ENCODE measurements around the gene ZSWIM3. TPM values are rescaled to one million over a fixed set of nuclear protein-coding genes. Genes with fewer than 3 reads are reported as not detected.
"Not testable (repeated sequence)": the region's sequence is repeated elsewhere in the genome, so short reads cannot be mapped to it uniquely, and the experiment has no call there.

Gene ZSWIM3
- total RNA-seq, 2 donors from 2014 or later, result 4.2 to 5.6 TPM

DNA sequence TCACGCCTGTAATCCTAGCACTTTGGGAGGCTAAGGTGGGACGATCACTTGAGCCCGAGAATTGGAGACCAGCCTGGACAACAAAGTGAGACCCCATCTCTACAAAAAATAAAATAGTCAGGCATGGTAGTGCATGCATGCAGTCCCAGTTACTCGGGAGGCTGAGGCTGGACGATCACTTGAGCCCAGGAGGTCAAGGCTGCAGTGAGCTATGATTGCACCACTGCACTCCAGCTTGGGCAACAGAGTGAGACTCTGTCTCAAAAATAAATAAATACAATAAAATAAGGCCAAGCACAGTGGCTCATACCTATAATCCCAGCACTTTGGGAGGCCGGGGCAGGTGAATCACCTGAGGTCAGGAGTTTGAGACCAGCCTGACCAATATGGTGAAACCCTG lies 43.9 kb downstream of the ZSWIM3 start:
- ATAC-seq; intact Hi-C loops (cut with DNase I, micrococcal nuclease); DNase-seq: not testable (repeated sequence)

DNA sequence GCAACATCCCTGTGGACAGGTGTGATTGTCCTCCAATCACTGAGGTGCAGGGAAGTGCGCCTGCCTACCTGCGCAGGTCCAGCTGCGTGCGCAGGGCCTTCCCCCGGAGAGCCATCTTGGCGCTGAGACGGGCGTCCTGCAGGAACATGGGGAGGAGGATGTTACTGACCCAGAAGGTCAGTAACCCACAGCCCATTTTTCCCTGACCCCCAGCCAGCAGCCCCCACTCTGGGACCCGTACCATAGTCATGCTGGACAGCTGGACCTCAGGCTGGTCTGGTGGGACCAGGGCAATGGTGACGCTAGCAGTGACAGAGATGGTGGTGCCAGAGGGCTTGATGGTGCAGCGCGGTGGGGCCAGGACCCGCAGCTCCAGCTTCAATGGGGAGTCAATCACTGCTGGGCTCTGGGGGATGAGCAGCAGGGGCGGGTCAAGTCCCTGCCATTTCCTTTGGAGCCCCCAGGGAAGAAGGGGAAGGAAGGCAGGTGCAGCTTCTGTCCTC lies 44.8 kb downstream of the ZSWIM3 start:
- intact Hi-C loops (cut with DNase I, micrococcal nuclease), result no loop called here
- DNase-seq (no peak), ATAC-seq (no peak)

DNA sequence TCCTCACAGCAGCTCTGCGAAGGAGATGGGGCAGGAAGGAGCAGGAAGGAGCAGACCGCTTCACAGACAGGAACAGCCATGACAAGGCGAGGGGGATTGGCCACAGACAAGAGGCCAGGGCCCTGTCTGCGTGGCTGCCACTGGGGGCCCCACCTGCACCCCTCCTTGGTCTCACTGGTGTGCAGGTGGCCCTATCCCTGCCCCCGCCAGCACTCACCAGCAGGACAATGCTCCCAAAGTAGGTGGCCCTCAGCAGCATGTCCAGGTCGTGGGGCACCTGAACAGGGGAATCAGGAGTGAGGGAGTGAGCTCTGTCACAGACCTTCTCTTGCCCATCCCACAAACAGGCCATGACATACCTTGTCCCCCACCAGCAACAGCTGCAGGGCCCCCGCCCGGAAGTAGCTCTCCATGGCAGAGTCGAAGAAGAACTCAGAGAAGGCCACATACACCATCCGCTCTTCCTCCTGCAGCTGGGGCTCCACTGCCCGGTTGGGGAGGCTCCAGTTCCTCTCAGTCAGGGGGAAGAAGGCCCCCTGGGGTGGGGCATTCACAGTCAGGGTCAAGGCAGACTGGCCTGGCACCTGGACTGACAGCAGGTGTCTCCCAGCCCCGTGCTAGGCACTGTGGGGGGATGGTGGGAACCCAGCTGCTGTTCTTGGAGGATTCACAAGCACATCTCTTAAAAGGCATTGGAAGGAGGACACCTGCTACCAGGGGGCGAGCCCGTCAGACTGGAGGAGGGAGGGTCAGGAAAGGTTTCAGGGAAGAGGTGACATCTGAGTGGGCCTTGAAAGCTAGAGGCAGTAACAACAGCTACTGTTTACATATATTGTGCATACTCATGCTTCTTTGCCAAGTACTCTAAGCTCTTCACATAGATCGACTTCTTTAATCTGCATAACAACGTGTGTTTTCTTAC lies 47.4 kb downstream of the ZSWIM3 start:
- intact Hi-C loops (cut with DNase I, micrococcal nuclease), result no loop called here
- no peak for DNase-seq
- no peak for ATAC-seq

DNA sequence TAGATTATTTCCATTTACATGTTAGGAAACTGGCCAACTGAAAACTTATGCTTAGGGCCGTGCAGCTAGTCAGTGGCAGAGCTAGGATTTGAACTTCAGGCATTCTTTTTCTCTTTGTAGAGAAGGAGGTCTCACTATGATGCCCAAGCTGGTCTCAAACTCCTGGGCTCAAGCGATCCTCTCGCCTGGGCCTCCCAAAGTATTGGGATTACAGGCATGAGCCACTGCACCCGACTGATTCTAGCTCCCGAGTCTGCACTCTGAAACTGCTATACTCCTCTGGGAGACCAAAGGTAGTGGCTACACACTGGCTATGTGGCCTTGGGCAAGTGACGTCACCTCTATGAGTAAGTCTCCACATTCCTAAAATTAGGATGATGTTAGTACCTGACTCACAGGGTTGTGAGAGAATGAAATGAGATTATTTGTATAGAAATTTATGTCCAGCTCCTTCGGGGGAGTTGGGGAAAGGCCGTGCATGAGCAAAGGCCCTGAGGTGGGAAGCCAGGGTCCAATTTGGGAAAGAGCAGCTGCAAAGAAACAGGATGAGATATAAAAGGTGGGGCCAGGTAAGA lies 48.2 kb downstream of the ZSWIM3 start:
- no peak for ATAC-seq
- DNase-seq, result no peak
- intact Hi-C loops (cut with DNase I, micrococcal nuclease), result no loop called here

DNA sequence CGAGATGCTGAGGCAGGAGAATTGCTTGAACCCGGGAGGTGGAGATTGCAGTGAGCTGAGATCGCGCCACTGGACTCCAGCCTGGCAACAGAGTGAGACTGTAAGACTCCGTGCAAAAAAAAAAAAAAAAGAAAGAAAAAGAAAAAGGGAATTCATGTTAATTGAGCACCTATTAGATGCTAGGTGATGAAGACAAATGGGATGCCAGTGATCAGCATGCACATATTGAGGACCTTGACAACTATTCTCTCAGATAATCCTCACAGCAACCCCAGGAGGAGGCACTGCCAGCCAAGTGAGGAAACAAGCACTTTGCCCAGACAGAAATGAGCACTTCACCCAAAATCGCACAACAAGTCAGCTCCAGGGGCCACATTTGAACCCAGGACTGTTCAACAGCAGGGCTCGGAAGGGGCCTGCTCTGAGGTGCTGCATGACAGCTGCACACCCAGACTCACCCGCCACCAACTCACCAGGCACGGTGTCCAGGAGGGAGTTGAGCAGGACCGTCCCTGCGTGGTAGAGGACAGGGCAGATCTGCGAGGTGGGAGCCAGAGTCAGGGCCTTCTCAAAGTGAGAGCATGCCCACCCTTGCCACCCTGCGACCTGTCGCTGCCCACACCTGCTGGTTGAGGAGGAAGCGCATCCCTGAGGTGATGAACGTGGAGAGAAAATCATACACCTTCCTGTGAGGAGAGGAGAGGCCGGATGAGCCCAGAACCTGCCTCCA lies 50.0 kb downstream of the ZSWIM3 start:
- intact Hi-C loops (cut with DNase I, micrococcal nuclease), result no loop called here
- DNase-seq (no peak), ATAC-seq (no peak)

DNA sequence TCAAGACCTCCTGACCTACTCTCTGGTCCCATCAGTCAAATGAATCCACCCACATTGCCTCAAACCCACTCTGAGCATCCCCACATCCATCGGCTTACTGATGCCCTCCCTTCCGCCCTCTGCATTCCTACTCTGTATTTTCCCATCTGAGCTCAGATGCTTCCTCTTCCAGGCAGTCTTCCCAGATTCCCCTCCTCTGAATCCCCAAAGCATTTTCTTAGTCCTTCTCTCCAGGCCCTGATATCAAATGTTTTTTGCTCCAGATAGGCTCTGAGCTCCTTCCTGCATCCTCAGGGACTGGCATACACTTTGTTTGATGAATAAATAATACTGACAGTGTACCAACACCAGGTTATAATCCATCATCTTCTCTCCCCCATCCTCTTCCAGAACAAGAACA lies 50.7 kb downstream of the ZSWIM3 start:
- DNase-seq (no peak), ATAC-seq (no peak)
- intact Hi-C loops (cut with DNase I, micrococcal nuclease), result no loop called here

DNA sequence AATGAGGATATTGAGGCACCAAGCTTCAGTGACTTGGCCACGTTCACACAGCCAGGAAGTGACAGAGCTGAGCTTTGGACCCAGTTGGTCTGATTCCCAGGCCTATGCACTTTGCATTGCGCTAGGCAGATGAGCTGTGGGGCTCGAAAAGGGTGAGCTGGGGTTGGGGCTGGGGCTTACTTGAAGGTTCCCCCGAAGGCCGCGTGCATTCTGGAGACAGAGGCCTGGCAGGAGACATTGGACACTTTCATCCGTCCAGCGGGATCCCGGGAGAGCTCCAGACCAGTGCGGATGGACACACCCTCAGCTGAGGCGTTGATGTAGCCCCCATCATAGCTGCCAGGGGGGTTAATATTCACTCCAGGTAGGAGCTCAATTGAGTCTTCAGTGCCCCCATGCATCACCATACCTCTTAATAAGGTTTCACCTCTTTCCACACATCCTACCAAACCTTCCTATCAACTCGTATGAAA lies 52.0 kb downstream of the ZSWIM3 start:
- DNase-seq (no peak), ATAC-seq (peak; percentile 21)
- intact Hi-C loops (cut with DNase I, micrococcal nuclease), result no loop called here

DNA sequence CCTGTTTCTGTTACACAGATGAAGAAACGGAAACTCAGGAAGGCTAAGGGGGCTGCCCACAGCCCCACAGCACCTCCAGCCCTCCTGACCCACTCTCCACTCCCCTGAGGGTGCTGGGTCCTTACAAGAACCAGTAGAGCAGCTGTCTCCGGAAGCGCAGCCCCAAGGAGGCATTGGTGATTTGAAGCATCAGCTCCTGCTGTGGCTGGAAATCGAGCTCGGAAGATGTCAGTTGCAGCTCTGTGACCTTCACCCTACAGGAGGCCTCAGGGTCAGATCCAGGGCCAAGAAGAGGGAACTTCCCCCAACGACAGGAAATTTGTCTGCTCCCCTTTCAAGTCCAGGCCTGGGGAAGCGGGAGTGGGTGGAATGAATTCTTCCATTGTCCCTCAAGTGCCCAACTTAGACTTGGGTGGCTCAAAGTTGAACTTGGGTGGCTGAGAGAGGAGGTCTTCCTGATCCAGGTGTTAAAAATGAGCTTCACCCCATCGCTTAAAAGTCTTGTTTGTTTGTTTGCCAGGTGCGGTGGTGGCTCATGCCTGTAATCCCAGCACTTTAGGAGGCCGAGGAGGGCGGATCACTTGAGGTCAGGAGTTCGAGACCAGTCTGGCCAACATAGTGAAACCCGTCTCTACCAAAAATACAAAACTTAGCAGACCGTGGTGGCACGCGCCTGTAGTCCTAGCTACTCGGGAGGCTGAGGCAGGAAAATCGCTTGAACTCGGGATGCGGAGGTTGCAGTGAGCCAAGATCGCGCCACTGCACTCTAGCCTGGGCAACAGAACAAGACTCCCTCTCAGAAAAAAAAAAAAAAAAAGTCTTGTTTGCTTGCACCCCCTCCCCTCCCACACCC lies 52.6 kb downstream of the ZSWIM3 start:
- DNase-seq (no peak), ATAC-seq (no peak)
- intact Hi-C loops (cut with DNase I, micrococcal nuclease), result loop anchor here in 1 of 2 donors (10.0 kb wide), 1 partner anchor 495 kb away; the partner anchor contains the start of gene PIGT

DNA sequence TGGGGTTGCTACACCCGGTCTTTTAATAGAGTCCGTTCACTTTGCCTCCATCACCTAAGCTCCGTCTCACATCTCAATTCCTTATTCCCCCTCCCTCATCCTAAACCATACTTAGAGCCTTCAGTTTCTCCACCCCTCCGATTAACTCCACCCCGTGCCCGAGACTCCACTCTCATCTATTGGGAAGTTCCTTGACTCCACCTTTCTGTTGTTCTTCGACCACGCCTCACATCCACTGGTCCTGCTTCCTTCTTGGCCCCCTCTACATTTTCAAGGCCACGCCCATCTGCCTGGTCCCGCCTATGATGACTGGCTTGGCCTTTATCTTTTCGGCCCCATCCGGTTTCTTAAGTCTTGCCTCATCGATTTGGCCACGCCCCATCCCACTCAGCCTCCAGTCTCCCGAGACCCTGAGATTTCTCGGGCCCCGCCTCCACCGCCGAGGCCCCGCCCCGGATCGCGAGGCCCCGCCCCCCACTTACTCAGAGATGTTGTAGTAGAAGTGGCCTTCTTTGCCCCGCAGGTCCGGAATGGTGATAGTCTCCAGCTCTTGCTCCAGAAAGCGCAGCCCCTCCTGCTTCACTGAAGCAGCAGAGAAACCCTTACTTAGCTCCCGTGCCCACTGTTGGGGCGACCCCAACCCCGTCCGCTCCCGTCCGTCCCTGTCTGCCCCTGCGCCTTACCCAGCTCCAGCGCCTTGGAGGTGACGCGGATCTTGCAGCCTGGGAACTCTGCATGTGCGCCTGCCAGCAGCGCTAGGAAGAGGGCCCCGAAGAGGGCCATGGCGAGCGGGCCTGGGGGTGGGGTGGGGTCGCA lies 53.5 kb downstream of the ZSWIM3 start:
- ATAC-seq (peak; percentile 84), DNase-seq (peak; percentile 96 to 98)
- intact Hi-C loops (cut with DNase I, micrococcal nuclease), result loop anchor here in 1 of 2 donors (10.0 kb wide), 1 partner anchor 496 kb away; the partner anchor contains the start of gene PIGT

DNA sequence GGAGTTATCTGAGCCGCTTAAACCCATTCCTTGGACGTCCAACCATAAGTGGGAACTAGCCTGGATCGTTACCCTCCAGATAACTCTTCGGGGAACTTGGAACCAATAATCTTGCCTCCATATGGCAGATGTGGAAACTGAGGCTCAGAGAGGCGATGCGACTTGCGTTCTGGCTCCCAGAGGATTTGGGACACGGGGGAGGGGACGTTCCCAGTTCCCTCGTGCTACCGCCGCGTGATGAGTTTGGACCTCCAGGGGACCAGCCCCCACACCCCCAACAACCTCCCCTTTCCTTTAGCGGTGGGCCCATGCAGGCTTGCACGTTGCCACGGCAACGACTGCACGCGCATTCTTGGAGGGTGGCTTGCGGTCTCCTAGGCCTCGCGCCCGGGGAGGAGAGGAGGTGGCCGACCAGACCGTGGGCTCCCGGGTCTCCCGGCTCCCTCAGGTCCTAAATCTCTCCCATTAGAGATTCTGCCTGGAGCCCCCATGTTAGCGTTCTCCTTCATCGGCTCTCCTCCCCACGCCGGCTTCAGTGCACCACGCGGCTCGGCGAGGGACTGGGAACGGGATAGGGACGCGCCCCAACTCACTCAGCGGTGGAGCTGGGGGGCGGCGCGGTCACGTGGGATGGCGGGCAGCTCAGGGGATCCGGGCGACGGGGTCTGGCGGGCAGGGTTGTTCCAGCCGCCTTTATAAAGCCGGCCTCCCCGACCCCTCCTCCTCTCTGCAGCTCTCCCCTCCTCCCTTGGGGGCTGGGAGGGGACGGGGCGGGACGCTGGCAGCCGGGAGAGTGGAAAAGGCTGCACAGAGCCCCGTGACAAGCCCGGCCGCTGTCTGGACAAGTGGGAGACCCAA lies 54.3 kb downstream of the ZSWIM3 start, which contains the start of gene PLTP:
PLTP (minus strand) TSS at position 670 of the 858 bp plus-strand sequence. CDS start 703 bp downstream, outside the sequence.
- ATAC-seq (peak; percentile 8), DNase-seq (peak; percentile 59 to 71)
- intact Hi-C loops (cut with DNase I, micrococcal nuclease), result loop anchor here in 1 of 2 donors (10.0 kb wide), 1 partner anchor 497 kb away; the partner anchor contains the start of gene PIGT

DNA sequence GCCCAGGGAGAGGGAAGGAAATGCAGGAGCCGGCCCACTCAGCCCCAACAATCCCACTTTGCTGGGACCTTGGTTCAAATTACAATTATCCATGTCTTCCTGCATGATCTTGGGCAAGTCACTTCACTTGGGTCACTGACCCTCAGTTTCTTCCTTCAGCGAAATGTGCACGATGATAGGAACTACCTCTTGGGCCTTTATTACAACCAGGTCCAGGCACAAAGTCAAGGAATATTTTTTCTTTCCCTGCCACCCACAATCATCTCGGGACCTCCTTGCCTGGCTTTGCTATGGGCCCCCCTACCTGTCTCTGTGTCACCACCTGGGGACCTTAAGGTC lies 54.9 kb downstream of the ZSWIM3 start:
- no peak for ATAC-seq
- intact Hi-C loops (cut with DNase I, micrococcal nuclease), result loop anchor here in 1 of 2 donors (10.0 kb wide), 1 partner anchor 498 kb away; the partner anchor contains the start of gene PIGT
- DNase-seq, result no peak

DNA sequence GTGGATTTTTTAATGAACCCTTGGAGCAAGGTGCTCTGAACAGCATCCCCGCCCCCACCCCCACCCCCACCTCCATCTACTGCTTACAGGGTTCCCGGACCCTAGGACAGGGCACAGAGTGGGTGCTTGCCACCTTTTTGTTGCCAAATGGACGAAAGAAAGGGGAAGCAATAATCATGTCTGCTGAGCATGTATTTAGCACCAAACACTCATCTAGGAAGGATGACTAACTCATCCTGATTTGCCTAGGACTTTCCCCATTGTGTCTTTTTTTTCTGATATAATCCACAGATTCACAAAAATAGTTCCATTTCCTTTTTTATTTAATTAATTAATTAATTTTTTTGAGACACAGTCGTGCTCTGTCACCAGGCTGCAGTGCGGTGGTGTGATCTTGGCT lies 55.7 kb downstream of the ZSWIM3 start:
- ATAC-seq (no peak), DNase-seq (no peak)
- intact Hi-C loops (cut with DNase I, micrococcal nuclease), result loop anchor here in 1 of 2 donors (10.0 kb wide), 1 partner anchor 498 kb away; the partner anchor contains the start of gene PIGT

DNA sequence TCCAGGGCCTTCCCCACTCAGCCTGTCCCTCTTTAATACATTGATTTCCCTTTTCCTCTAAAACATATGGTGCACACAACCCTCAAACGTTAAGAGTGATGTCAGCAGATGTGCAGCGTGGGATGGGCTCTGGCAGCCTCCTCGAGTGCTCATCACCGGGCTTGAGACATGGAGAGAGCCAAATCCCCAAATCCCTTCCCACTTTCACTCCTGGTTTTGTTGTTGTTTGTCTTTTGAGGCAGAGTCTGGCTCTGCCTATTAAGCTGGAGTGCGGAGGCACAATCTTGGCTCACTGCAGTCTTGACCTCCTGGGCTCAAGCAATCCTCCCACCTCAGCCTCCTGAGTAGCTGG lies 60.4 kb downstream of the ZSWIM3 start:
- DNase-seq, result no peak
- intact Hi-C loops (cut with DNase I, micrococcal nuclease), result loop anchor here in 1 of 2 donors (10.0 kb wide), 1 partner anchor 503 kb away; the partner anchor contains the start of gene PIGT
- no peak for ATAC-seq

DNA sequence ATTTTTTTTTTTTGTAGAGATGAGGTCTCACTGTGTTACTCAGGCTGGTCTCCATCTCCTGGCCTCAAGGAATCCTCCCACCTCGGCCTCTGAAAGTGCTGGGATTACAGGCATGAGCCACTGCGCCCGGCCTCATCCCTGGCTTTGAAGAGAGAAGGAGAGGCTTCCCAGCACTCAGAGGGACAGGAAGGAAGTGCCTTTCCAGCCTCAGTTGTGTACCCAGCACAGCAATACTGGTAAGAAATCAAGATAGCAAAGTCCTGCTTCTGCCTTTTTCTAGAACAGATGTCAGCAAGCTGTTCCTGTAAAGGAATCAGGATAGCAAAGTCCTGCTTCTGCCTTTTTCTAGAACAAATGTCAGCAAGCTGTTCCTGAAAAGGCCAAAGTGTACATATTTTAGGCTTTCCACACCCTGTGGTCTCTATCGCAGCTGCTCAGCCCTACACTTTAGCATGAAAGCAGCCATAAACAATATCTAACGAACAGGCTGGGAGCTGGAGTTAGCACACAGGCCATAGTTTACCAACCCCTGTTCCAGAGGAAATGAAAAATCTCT lies 60.8 kb downstream of the ZSWIM3 start:
- DNase-seq (no peak), ATAC-seq (peak; percentile 65)
- intact Hi-C loops (cut with DNase I, micrococcal nuclease), result loop anchor here in 1 of 2 donors (10.0 kb wide), 1 partner anchor 503 kb away; the partner anchor contains the start of gene PIGT

DNA sequence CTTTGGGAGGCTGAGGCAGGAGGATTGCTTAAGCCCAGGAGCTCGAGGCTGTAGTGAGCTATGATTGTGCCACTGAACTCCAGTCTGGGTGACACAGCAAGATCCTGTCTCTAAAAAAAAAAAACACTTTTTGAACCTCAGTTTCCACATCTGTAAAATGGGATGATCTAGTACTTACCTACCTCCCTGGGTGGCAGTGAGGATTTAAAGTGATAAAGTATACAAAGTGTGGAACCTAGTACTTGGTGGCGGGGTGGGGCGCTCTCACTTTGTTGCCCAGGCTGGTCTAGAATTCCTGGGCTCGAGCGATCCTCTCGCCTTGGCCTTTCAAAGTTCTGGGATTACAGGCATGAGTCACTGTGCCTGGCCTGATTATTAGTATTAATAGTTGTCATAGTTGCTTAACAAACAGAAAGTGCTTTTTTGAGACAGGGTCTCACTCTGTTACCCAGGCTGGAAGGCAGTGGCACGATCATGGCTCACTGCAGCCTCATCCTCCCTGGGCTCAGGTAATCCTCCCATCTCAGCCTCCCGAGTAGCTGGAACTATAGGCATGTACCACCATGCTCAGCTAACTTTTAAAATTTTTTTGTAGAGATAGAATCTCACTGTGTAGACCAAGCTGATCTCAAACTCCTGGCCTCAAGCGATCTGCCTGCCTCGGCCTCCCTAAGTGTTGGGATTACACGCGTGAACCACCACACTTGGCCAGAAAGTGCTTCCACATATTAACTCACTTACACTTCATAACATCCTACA lies 61.5 kb downstream of the ZSWIM3 start:
- intact Hi-C loops (cut with DNase I, micrococcal nuclease), result loop anchor here in 1 of 2 donors (10.0 kb wide), 1 partner anchor 504 kb away; the partner anchor contains the start of gene PIGT
- ATAC-seq, result no peak
- DNase-seq, result no peak
